Mucosa of descending colon (tissue), 3 donors: ENCODE results near the gene MYL12B. TPM values are rescaled to one million over a fixed set of nuclear protein-coding genes. Genes with fewer than 3 reads are reported as not detected.
"Not testable (repeated sequence)": the region's sequence is repeated elsewhere in the genome, so short reads cannot be mapped to it uniquely, and the experiment has no call there.

Experiments used
- ATAC-seq: fragments of 200-7000 bp; cut with Tn5 transposase; one replicate; pipeline ENCODE4 v1.9.1; 2020; ENCODE audit warnings: mild to moderate bottlenecking, moderate library complexity
- DNase-seq, 3 donors: peaks; one replicate each; pipeline ENCODE4 v3.0.0-alpha.2; 2020
- H3K36me3 ChIP-seq: fragments of 200-600 bp; one replicate; pipeline ENCODE4 v1.8.0; 2021; ENCODE audit warnings: low read depth, mild to moderate bottlenecking
- H3K4me1 ChIP-seq: fragments of 200-600 bp; one replicate; pipeline ENCODE4 v1.8.0; 2021; ENCODE audit warnings: low read depth, mild to moderate bottlenecking
- H3K4me3 ChIP-seq: fragments of 200-600 bp; one replicate; pipeline ENCODE4 v1.8.0; 2021; ENCODE audit warnings: mild to moderate bottlenecking
- H3K9me3 ChIP-seq: fragments of 200-600 bp; one replicate; pipeline ENCODE4 v1.8.0; 2021; ENCODE audit warnings: mild to moderate bottlenecking
- CTCF ChIP-seq: fragments of 200-600 bp; IDR thresholded peaks from one replicate; pipeline ENCODE4 v1.8.0; 2022; ENCODE audit warnings: antibody characterized with exemption, mild to moderate bottlenecking
- intact Hi-C, 2 donors: fragments of 100-400 bp; cut with DNase I in 1 of 2; cut with micrococcal nuclease in 1 of 2; formaldehyde crosslinking; loops; one replicate each; pipeline versions ENCODE4 v1.11.0 to v1.11.1; 2022; cut with DNase I, micrococcal nuclease
- total RNA-seq, 3 donors: library from RNA; stranded (reverse); fragmentation: NEBNext Ultra II Directional in 2 of 3; extraction: Animal tissue kit (Norgen Biotek cat#: 25700) in 2 of 3; gene quantifications; one replicate each; pipeline versions ENCODE4 v1.2.1 to v1.2.4, GENCODE V29; 2021 to 2023
- donor health status: DM: no; HTN: no; CAD: no; lungs with moderate emphysema.
- donor health status: DM: no; HTN: no; CAD: no.
- donor health status: DM: no; HTN: yes; CAD: no.

MYL12B gene
- total RNA-seq, 3 donors from 2014 or later: 317 to 609 (median 569) TPM

DNA sequence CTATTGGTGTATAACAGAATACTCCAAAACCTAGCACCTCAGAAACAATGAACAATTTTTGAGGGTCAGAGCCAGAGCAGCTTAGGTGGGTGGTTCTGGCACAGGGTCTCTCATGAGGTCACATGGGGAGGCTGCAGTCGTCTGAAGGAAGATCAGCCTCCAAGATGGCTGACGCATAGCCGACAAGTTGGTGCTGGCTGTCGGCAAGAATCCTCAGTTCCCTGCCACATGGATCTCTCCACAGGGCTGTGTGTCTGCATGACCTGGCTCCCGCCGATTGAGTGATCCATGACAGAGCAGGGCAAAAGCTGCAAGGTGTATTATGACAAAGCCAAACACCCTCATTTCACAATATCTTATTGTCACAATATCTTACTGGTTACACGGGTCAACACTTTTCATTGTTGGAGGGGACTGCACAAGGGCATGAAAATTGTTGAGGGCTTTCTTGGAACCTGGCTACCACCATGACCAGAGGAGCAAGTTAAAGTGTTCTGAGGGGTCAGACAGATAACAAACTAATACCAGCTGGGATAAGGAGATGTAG lies 4.2 kb downstream of the MYL12B start:
- intact Hi-C loops: loop anchor here in 1 of 2 donors (10.0 kb wide), 1 partner anchor 329 kb away; no protein-coding TSS in a partner anchor
- Histone ChIP-seq H3K4me1 (peaks cover 60% of the 10 kb centered on the region), H3K4me3 (no peak overlapping the region), H3K9me3 (no peaks in the 10 kb centered on the region), H3K36me3 (no peaks in the 10 kb centered on the region)
- ATAC-seq (no peak), DNase-seq (no peak)
- no peak for TF ChIP-seq CTCF

- no peak for DNase-seq
- no peaks in the 10 kb centered on the region for H3K9me3 ChIP-seq
- peak; percentile 47 for ATAC-seq
- H3K36me3 ChIP-seq: no peaks in the 10 kb centered on the region
- intact Hi-C loops: loop anchor here in 1 of 2 donors (10.0 kb wide), 1 partner anchor 326 kb away; no protein-coding TSS in a partner anchor
- no peak overlapping the region for H3K4me3 ChIP-seq
- TF ChIP-seq CTCF: no peak
- H3K4me1 ChIP-seq: peaks cover 59% of the 10 kb centered on the region
These were observed 6.4 kb downstream of the MYL12B start for GRCh38 chr18:3268306-3268705.

GRCh38 chr18:3269241-3269913 lies 7.4 kb downstream of the MYL12B start:
- intact Hi-C loops: loop anchor here in 1 of 2 donors (10.0 kb wide), 1 partner anchor 325 kb away; no protein-coding TSS in a partner anchor
- Histone ChIP-seq H3K36me3 (no peaks in the 10 kb centered on the region), H3K4me3 (no peak overlapping the region), H3K9me3 (no peaks in the 10 kb centered on the region), H3K4me1 (peaks cover 48% of the 10 kb centered on the region)
- ATAC-seq (no peak), DNase-seq (no peak)
- TF ChIP-seq CTCF: no peak

- peaks cover 44% of the 10 kb centered on the region for H3K4me1 ChIP-seq
- ATAC-seq: no peak
- TF ChIP-seq CTCF: no peak
These were observed 8.0 kb downstream of the MYL12B start for GRCh38 chr18:3269914-3270299.

DNA sequence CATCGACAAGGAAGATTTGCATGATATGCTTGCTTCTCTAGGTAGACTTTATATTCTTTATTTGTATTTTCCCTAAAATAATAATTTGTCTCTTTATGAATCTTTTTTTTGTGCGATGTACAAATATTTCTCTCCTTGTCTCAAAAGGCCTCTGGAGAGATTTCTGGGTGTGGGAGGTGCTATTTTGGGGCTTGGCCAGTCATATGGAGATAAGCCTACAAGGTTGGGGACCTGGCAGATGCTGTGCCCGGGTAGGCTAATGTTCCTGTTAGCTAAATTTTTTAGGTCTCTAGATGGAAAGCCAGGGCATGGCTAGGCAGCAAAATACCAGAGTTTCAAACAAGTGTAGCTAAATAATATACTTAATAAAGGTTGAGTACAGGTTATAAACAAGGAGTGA lies 11.1 kb downstream of the MYL12B start:
- no peaks in the 10 kb centered on the region for H3K9me3 ChIP-seq
- H3K36me3 ChIP-seq: peaks cover 18% of the 10 kb centered on the region
- intact Hi-C loops: no loop called here
- no peak for TF ChIP-seq CTCF
- no peak for DNase-seq
- H3K4me1 ChIP-seq: peaks cover 15% of the 10 kb centered on the region
- no peak overlapping the region for H3K4me3 ChIP-seq
- ATAC-seq: no peak

More at GRCh38 chr18:3269914-3270299, 8.0 kb downstream of the MYL12B start:
- intact Hi-C loops: loop anchor here in 1 of 2 donors (10.0 kb wide), 1 partner anchor 325 kb away; no protein-coding TSS in a partner anchor
- DNase-seq: no peak
- no peak overlapping the region for H3K4me3 ChIP-seq
- H3K36me3 ChIP-seq: peaks cover 4% of the 10 kb centered on the region
- no peaks in the 10 kb centered on the region for H3K9me3 ChIP-seq

GRCh38 chr18:3277643-3278213 lies 15.8 kb downstream of the MYL12B start:
- intact Hi-C loops: not testable (repeated sequence)

More at GRCh38 chr18:3277643-3278213, 15.8 kb downstream of the MYL12B start:
- not testable (repeated sequence) for DNase-seq, H3K4me3 ChIP-seq, H3K9me3 ChIP-seq, H3K4me1 ChIP-seq, ATAC-seq
- H3K36me3 ChIP-seq: peaks cover 18% of the 10 kb centered on the region
